HCT116 (cell line): ENCODE measurements around the gene UPK1B. TPM values are rescaled to one million over a fixed set of nuclear protein-coding genes. Genes with fewer than 3 reads are reported as not detected.

Source experiments
- ATAC-seq: fragments of 200-7000 bp; cut with Tn5 transposase; 2 replicates; pipeline ENCODE4 v1.9.1; 2020; ENCODE audit warnings: mild to moderate bottlenecking, moderate library complexity
- BruUV-seq: library from RNA; stranded (reverse); fragments of 400-500 nt; replicated peaks from 2 replicates; lab custom pipeline; 2021; lab: Mats Ljungman, UMichigan
- CTCF ChIA-PET: fragments of 300-600 bp; sonication (Branson Sonifier 250); formaldehyde crosslinking; loops from one replicate; lab custom pipeline; 2021; ENCODE audit warnings: antibody characterized with exemption; lab: Charles Lee
- POLR2A ChIA-PET: fragments of 300-600, 350-600 bp; sonication (Branson Sonifier 250); formaldehyde crosslinking; loops from one replicate; lab custom pipeline; 2021; ENCODE audit warnings: antibody characterized with exemption; lab: Charles Lee
- RAD21 ChIA-PET, 2 experiments: fragments of 300-600 bp; sonication (Branson Sonifier 250); formaldehyde crosslinking; loops; one replicate each; lab custom pipeline; 2023; ENCODE audit warnings: low total read pairs in 2 of 2; ENCODE audit not compliant: uncharacterized antibody in 2 of 2, unreplicated experiment in 2 of 2, low non-redundant PET in 1 of 2; lab: Charles Lee
- DNase-seq: peaks from one replicate; pipeline ENCODE4 v3.0.0-alpha.2; 2010; ENCODE audit warnings: low read depth, low spot score
- H2AFZ ChIP-seq: fragments of 200-600 bp; shearing (Covaris generic), sonication (generic); 2 replicates; pipeline ENCODE4 v1.6.1; 2017; ENCODE audit warnings: low read depth, mixed run types, mixed read lengths, antibody characterized with exemption, low read length; ENCODE audit not compliant: poor library complexity, severe bottlenecking
- H3K27ac ChIP-seq: 2 replicates; pipeline ENCODE4 v1.5.1; 2012; ENCODE audit warnings: low read depth, low read length
- H3K27me3 ChIP-seq: fragments of 200-600 bp; sonication (generic); 2 replicates; pipeline ENCODE4 v1.6.1; 2016; ENCODE audit warnings: mixed run types, low read length, mixed read lengths; ENCODE audit not compliant: insufficient read depth
- H3K36me3 ChIP-seq, 2 experiments: fragments of 200-500 bp in 1 of 2; fragments of 200-600 bp in 1 of 2; sonication (Bioruptor generic) in 1 of 2; sonication (generic) in 1 of 2; 2 replicates each; pipeline versions ENCODE4 v1.5.1 to v1.6.1; 2014 to 2016; ENCODE audit warnings: low read length in 2 of 2, inconsistent platforms in 1 of 2, mixed read lengths in 1 of 2, mixed run types in 1 of 2; ENCODE audit not compliant: insufficient read depth in 2 of 2, control insufficient read depth in 1 of 2
- H3K4me1 ChIP-seq, 2 experiments: fragments of 200-600 bp in 1 of 2; sonication (generic) in 1 of 2; 2 replicates each; pipeline versions ENCODE4 v1.5.1 to v1.6.1; 2012 to 2017; ENCODE audit warnings: low read length in 2 of 2, inconsistent platforms in 1 of 2, mild to moderate bottlenecking in 1 of 2, mixed read lengths in 1 of 2, mixed run types in 1 of 2, moderate library complexity in 1 of 2; ENCODE audit not compliant: insufficient read depth in 2 of 2, control insufficient read depth in 1 of 2
- H3K4me2 ChIP-seq: fragments of 200-600 bp; sonication (generic); 2 replicates; pipeline ENCODE4 v1.6.1; 2017; ENCODE audit warnings: mixed run types, low read length, mixed read lengths
- H3K4me3 ChIP-seq, 2 experiments: fragments of 200-600 bp in 1 of 2; sonication (generic) in 1 of 2; replicated peaks in 1 of 2; 2 replicates each; pipeline ENCODE4 v1.5.1; 2011 to 2016; ENCODE audit warnings: low read length in 2 of 2, control low read depth in 1 of 2, low read depth in 1 of 2, mild to moderate bottlenecking in 1 of 2, mixed read lengths in 1 of 2, mixed run types in 1 of 2
- H3K79me2 ChIP-seq: fragments of 200-600 bp; sonication (generic); 2 replicates; pipeline ENCODE4 v1.6.1; 2017; ENCODE audit warnings: mild to moderate bottlenecking, mixed run types, low read length, moderate library complexity, mixed read lengths; ENCODE audit not compliant: insufficient read depth
- H3K9ac ChIP-seq: fragments of 200-600 bp; sonication (generic); 2 replicates; pipeline ENCODE4 v1.6.1; 2016; ENCODE audit warnings: low read length, mixed read lengths
- H3K9me2 ChIP-seq: fragments of 200-600 bp; sonication (generic), shearing (Covaris generic); 2 replicates; pipeline ENCODE4 v1.6.1; 2017; ENCODE audit warnings: mixed run types, mild to moderate bottlenecking, moderate library complexity; ENCODE audit not compliant: insufficient read depth
- H3K9me3 ChIP-seq, 2 experiments: fragments of 200-500 bp in 1 of 2; fragments of 200-600 bp in 1 of 2; sonication (Bioruptor generic) in 1 of 2; sonication (generic) in 1 of 2; 2 replicates each; pipeline ENCODE4 v1.6.1; 2014 to 2017; ENCODE audit warnings: low read length in 2 of 2, mixed read lengths in 2 of 2, inconsistent platforms in 1 of 2, low read depth in 1 of 2, mild to moderate bottlenecking in 1 of 2, mixed run types in 1 of 2, moderate library complexity in 1 of 2; ENCODE audit not compliant: control insufficient read depth in 1 of 2, insufficient read depth in 1 of 2
- H4K20me1 ChIP-seq: fragments of 200-600 bp; sonication (generic), shearing (Covaris generic); 2 replicates; pipeline ENCODE4 v1.6.1; 2017; ENCODE audit warnings: mixed run types, mild to moderate bottlenecking, moderate library complexity; ENCODE audit not compliant: insufficient read depth
- CBX3 ChIP-seq: IDR thresholded peaks from 2 replicates; pipeline ENCODE4 v1.6.1; 2012; ENCODE audit warnings: low read depth
- CEBPB ChIP-seq: IDR thresholded peaks from 2 replicates; pipeline ENCODE4 v1.6.1; 2012; ENCODE audit warnings: low read depth
- CTCF ChIP-seq, 3 experiments: fragments of 200-600 bp in 1 of 3; sonication (generic) in 1 of 3; IDR thresholded peaks in 2 of 3; conservative IDR thresholded peaks in 1 of 3; 2 replicates each; pipeline ENCODE4 v1.5.1; 2012 to 2017; ENCODE audit warnings: low read depth in 2 of 3, low read length in 2 of 3, antibody characterized with exemption in 1 of 3, borderline replicate concordance in 1 of 3, control low read depth in 1 of 3, mild to moderate bottlenecking in 1 of 3, mixed read lengths in 1 of 3, mixed run types in 1 of 3, moderate library complexity in 1 of 3; ENCODE audit not compliant: insufficient read depth in 1 of 3
- EGR1 ChIP-seq: IDR thresholded peaks from 2 replicates; pipeline ENCODE4 v1.6.1; 2012; ENCODE audit warnings: low read depth
- EZH2 ChIP-seq: fragments of 200-600 bp; sonication (generic); IDR thresholded peaks from 2 replicates; pipeline ENCODE4 v1.6.1; 2017; ENCODE audit warnings: antibody characterized with exemption, mixed run types
- EZH2phosphoT487 ChIP-seq: fragments of 200-600 bp; IDR thresholded peaks from 2 replicates; pipeline ENCODE4 v1.6.1; 2018; ENCODE audit warnings: antibody characterized with exemption, borderline replicate concordance
- FOSL1 ChIP-seq: IDR thresholded peaks from 2 replicates; pipeline ENCODE4 v1.6.1; 2012; ENCODE audit warnings: low read depth
- POLR2A ChIP-seq: IDR thresholded peaks from 2 replicates; pipeline ENCODE4 v1.7.0; 2011; ENCODE audit warnings: borderline replicate concordance; ENCODE audit not compliant: insufficient read depth, insufficient read length; ENCODE audit errors: extremely low read depth
- POLR2AphosphoS5 ChIP-seq: IDR thresholded peaks from 2 replicates; pipeline ENCODE4 v1.6.1; 2011; ENCODE audit warnings: mild to moderate bottlenecking, low read depth, low read length, moderate library complexity
- RAD21 ChIP-seq: IDR thresholded peaks from 2 replicates; pipeline ENCODE4 v1.6.1; 2012; ENCODE audit warnings: low read depth, mild to moderate bottlenecking
- SIN3A ChIP-seq: IDR thresholded peaks from 2 replicates; pipeline ENCODE4 v1.6.1; 2012; ENCODE audit warnings: low read depth
- SRF ChIP-seq: IDR thresholded peaks from 2 replicates; pipeline ENCODE4 v1.6.1; 2012; ENCODE audit warnings: low read depth
- YY1 ChIP-seq: IDR thresholded peaks from 2 replicates; pipeline ENCODE4 v1.6.1; 2011; ENCODE audit warnings: low read length, low read depth, moderate library complexity, mild to moderate bottlenecking; ENCODE audit not compliant: insufficient replicate concordance; ENCODE audit errors: extremely low read depth
- ZFX ChIP-seq: fragments of 450-650 bp; IDR thresholded peaks from 2 replicates; pipeline ENCODE4 v1.6.1; 2017
- intact Hi-C: fragments of 100-400 bp; cut with micrococcal nuclease; formaldehyde crosslinking; loops from 2 replicates; pipeline ENCODE4 v1.10.0; 2022
- total RNA-seq: library from RNA; stranded (reverse); gene quantifications from one replicate; pipeline ENCODE4 v1.2.1, GENCODE V29; 2021; ENCODE audit not compliant: unreplicated experiment
- TF ChIP-seq, protein P1 (sequence below): IDR thresholded peaks from 2 replicates; pipeline ENCODE4 v1.6.1; 2012
- TF ChIP-seq, protein P2 (sequence below): IDR thresholded peaks from 2 replicates; pipeline ENCODE4 v1.6.1; 2012; ENCODE audit warnings: low read depth

The UPK1B gene
- total RNA-seq, 1 experiment from 2014 or later = not detected

GRCh38 chr3:119243712-119244111 lies 70.3 kb downstream of the UPK1B start:
- Histone ChIP-seq H3K9me3 (no peaks in the 10 kb centered on the region), H3K4me1 (peaks cover 6 to 19% of the 10 kb centered on the region in 2 experiments), H2AFZ (no peak overlapping the region), H3K9me2 (no peaks in the 10 kb centered on the region), H4K20me1 (no peaks in the 10 kb centered on the region), H3K4me2 (no peak overlapping the region), H3K27ac (no peak overlapping the region), H3K36me3 (no peaks in the 10 kb centered on the region), H3K9ac (no peak overlapping the region), H3K27me3 (no peaks in the 10 kb centered on the region), H3K79me2 (peaks cover 13% of the 10 kb centered on the region), H3K4me3 (no peak overlapping the region)
- intact Hi-C loops = no loop called here
- ChIA-PET CTCF (interaction anchor here (1.2 to 1.3 kb wide), 2 partner anchors 14 to 110 kb away, joined by 3 to 5 read pairs; no protein-coding TSS in a partner anchor), POLR2A (no interaction called here), RAD21 (no interaction called here)
- ATAC-seq = no peak
- TF ChIP-seq, protein P1, sequence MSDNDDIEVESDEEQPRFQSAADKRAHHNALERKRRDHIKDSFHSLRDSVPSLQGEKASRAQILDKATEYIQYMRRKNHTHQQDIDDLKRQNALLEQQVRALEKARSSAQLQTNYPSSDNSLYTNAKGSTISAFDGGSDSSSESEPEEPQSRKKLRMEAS = no peak
- no peak for TF ChIP-seq CBX3
- no peak for TF ChIP-seq EZH2
- no peak for TF ChIP-seq CEBPB
- TF ChIP-seq EGR1 = no peak
- no peak for TF ChIP-seq FOSL1
- no peak for DNase-seq
- BruUV-seq = no TSS peak

DNA sequence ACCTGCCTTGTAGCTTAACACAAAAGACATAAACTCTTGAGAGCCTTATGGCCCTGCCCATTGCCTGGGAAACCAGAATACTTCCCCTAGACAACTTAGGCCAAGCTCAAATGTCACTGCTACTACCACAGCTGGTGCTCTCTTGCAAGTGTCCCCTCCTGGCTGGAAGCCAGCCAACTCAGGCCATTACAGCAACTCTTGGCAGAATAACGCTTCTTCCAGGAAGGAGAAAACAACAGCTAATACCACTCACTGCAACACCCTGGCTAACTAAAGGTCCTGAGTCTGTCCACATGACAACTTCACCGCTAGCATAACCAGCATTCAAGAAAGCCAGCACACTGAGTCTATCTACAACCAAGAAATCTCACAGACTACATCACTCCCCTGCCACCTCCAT lies 72.4 kb downstream of the UPK1B start:
- Histone ChIP-seq H3K9ac (no peak overlapping the region), H3K27ac (no peak overlapping the region), H3K27me3 (no peaks in the 10 kb centered on the region), H3K36me3 (no peaks in the 10 kb centered on the region), H3K4me2 (no peak overlapping the region), H4K20me1 (no peaks in the 10 kb centered on the region), H3K4me3 (no peak overlapping the region), H2AFZ (no peak overlapping the region), H3K9me3 (no peaks in the 10 kb centered on the region), H3K4me1 (peaks cover 6 to 9% of the 10 kb centered on the region in 2 experiments), H3K9me2 (no peaks in the 10 kb centered on the region), H3K79me2 (no peaks in the 10 kb centered on the region)
- CTCF ChIA-PET = no interaction called here
- RAD21 ChIA-PET = no interaction called here
- POLR2A ChIA-PET = no interaction called here
- intact Hi-C loops = no loop called here
- no TSS peak for BruUV-seq
- ATAC-seq (no peak), DNase-seq (no peak)
- TF ChIP-seq CBX3 = no peak
- TF ChIP-seq YY1 = no peak
- no peak for TF ChIP-seq ZFX
- TF ChIP-seq POLR2AphosphoS5 = no peak
- TF ChIP-seq CEBPB = no peak
- no peak for TF ChIP-seq EZH2phosphoT487
- TF ChIP-seq, protein P2, sequence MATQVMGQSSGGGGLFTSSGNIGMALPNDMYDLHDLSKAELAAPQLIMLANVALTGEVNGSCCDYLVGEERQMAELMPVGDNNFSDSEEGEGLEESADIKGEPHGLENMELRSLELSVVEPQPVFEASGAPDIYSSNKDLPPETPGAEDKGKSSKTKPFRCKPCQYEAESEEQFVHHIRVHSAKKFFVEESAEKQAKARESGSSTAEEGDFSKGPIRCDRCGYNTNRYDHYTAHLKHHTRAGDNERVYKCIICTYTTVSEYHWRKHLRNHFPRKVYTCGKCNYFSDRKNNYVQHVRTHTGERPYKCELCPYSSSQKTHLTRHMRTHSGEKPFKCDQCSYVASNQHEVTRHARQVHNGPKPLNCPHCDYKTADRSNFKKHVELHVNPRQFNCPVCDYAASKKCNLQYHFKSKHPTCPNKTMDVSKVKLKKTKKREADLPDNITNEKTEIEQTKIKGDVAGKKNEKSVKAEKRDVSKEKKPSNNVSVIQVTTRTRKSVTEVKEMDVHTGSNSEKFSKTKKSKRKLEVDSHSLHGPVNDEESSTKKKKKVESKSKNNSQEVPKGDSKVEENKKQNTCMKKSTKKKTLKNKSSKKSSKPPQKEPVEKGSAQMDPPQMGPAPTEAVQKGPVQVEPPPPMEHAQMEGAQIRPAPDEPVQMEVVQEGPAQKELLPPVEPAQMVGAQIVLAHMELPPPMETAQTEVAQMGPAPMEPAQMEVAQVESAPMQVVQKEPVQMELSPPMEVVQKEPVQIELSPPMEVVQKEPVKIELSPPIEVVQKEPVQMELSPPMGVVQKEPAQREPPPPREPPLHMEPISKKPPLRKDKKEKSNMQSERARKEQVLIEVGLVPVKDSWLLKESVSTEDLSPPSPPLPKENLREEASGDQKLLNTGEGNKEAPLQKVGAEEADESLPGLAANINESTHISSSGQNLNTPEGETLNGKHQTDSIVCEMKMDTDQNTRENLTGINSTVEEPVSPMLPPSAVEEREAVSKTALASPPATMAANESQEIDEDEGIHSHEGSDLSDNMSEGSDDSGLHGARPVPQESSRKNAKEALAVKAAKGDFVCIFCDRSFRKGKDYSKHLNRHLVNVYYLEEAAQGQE = no peak
- TF ChIP-seq POLR2A = no peak
- TF ChIP-seq SIN3A = no peak
- TF ChIP-seq RAD21 = no peak
- TF ChIP-seq EGR1 = no peak
- TF ChIP-seq, protein P1 = no peak
- TF ChIP-seq CTCF (IDR thresholded peaks at IDR 0.05 in 2 of 3, conservative IDR thresholded peaks at IDR 0.05 in 1 of 3; ENCODE audit: borderline replicate concordance in 1 of 3, insufficient read depth in 1 of 3, low read depth in 2 of 3, low read length in 2 of 3) = no peak
- no peak for TF ChIP-seq SRF
